Fibroblast of mammary gland (primary cell): ENCODE measurements around the gene OR11A1.

Experiments used
- DNase-seq: peaks from one replicate; pipeline ENCODE4 v3.0.0-alpha.2; 2010; ENCODE audit warnings: low read depth
- H3K4me3 ChIP-seq: 2 replicates; pipeline ENCODE4 v1.5.1; 2011; ENCODE audit warnings: low read depth, mild to moderate bottlenecking, low read length, moderate library complexity; ENCODE audit not compliant: control insufficient read depth
- TF ChIP-seq, protein P1 (sequence below): conservative IDR thresholded peaks from 2 replicates; pipeline ENCODE4 v1.5.1; 2011; ENCODE audit warnings: low read depth, low read length, inconsistent platforms; ENCODE audit not compliant: control insufficient read depth, insufficient read depth

Gene OR11A1

GRCh38 chr6:29501106-29501505 lies 44.2 kb upstream of the OR11A1 start:
- TF ChIP-seq, protein P1, sequence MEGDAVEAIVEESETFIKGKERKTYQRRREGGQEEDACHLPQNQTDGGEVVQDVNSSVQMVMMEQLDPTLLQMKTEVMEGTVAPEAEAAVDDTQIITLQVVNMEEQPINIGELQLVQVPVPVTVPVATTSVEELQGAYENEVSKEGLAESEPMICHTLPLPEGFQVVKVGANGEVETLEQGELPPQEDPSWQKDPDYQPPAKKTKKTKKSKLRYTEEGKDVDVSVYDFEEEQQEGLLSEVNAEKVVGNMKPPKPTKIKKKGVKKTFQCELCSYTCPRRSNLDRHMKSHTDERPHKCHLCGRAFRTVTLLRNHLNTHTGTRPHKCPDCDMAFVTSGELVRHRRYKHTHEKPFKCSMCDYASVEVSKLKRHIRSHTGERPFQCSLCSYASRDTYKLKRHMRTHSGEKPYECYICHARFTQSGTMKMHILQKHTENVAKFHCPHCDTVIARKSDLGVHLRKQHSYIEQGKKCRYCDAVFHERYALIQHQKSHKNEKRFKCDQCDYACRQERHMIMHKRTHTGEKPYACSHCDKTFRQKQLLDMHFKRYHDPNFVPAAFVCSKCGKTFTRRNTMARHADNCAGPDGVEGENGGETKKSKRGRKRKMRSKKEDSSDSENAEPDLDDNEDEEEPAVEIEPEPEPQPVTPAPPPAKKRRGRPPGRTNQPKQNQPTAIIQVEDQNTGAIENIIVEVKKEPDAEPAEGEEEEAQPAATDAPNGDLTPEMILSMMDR, result no peak
- DNase-seq, result no peak
- H3K4me3 ChIP-seq, result no peak overlapping the region

DNA sequence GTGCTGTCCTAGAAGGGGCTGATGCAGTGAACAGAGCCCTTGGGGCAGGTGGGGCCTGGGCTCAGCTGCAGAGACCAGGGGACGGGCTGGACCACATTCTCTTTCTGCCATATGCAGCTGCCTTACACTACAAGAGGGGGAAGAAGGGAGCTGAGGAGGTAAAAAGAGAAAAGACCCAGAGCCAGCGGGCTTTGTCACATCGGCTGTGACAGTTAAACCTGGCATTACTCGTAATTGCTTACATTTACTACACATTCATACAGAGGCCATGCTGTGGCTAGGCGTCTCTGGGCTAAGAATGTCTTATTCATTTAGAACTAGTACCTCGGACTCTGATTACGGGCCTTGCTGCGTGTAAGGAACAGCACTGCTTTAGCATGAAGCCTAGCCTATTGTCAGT lies 43.7 kb upstream of the OR11A1 start:
- TF ChIP-seq, protein P1, result no peak
- no peak for DNase-seq
- H3K4me3 ChIP-seq, result no peak overlapping the region

DNA sequence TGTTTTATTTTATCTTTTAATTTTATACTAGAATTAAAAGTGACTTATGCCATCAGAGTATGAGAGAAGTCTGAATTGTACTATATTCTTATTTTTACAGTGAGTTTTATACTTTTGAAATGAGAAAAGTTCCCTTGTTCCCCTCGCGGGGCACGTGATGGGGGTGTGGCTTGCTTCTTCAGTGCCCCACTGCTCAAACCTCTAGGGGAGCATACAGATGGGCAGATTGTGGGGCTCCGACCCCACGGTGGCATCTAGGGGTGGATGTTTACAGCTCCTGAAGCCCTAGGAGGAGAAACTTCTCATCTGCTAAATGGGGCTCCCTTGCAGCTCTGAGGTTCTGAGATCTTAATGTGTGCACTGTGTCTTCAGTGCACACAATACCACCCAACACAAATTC lies 42.8 kb upstream of the OR11A1 start:
- DNase-seq, result no peak
- TF ChIP-seq, protein P1, result no peak
- no peak overlapping the region for H3K4me3 ChIP-seq

- TF ChIP-seq, protein P1, result no peak
- no peak overlapping the region for H3K4me3 ChIP-seq
- no peak for DNase-seq
These were observed 40.1 kb upstream of the OR11A1 start for GRCh38 chr6:29496961-29497360.

DNA sequence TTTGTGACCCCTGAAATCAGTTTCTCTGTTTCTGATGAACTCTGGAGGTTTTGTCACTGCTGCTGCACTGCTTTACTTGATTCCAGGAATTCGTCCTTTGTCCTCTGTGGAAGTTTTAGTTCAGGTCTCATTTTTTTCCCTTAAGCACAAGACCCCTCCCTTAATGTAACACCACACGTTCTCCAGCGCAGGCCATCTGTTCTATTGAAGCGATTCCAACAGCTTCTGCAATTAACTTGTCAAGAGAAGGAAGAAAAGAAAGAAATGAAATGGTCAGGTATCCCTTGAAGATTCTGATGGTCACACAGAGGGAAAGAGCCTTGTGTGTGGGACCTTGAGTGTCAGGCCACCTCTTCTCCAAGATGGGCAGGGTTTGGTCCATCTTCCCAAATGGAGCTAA lies 38.7 kb upstream of the OR11A1 start:
- DNase-seq, result no peak
- H3K4me3 ChIP-seq, result no peak overlapping the region
- TF ChIP-seq, protein P1, result no peak

- no peak for DNase-seq
- H3K4me3 ChIP-seq, result no peak overlapping the region
- TF ChIP-seq, protein P1, result no peak
These were observed 37.3 kb upstream of the OR11A1 start for GRCh38 chr6:29494131-29494530.

DNA sequence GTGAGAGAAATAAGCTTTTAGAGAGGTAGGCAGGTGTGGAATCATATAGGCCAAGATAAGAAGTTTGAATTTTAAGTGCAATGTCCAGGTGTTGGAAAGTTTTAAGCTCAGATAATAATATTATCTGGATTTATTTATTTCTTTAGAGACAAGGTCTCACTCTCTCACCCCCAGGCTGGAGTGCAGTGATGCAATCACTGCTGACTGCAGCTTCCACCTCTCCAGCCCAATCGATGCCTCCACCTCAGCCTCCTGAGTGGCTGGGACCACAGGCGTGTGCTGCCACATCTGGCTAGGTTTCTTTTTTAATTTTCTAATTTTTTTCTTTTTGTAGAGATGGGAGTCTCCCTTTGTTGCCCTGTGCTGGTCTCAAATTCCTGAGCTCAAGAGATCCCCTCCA lies 36.4 kb upstream of the OR11A1 start:
- H3K4me3 ChIP-seq, result no peak overlapping the region
- no peak for DNase-seq
- TF ChIP-seq, protein P1, result no peak
